Endothelial cell of umbilical vein (primary cell): ENCODE data around the gene TXNDC8. TPM values are rescaled to one million over a fixed set of nuclear protein-coding genes. Genes with fewer than 3 reads are reported as not detected.
"Not testable (repeated sequence)": the region's sequence is repeated elsewhere in the genome, so short reads cannot be mapped to it uniquely, and the experiment has no call there.

Source experiments
- BruUV-seq: library from RNA; stranded (reverse); fragments of 400-500 nt; replicated peaks from 2 replicates; lab custom pipeline; 2021; lab: Mats Ljungman, UMichigan
- CTCF ChIA-PET: fragments of 300-600, 350-600 bp; sonication (Branson Sonifier 250); formaldehyde crosslinking; loops from one replicate; lab custom pipeline; 2021; ENCODE audit warnings: antibody characterized with exemption, inconsistent platforms; lab: Charles Lee
- POLR2A ChIA-PET: fragments of 300-600, 350-600 bp; sonication (Branson Sonifier 250); formaldehyde crosslinking; loops from one replicate; lab custom pipeline; 2021; ENCODE audit warnings: antibody characterized with exemption, inconsistent platforms; lab: Charles Lee
- DNase-seq: peaks from one replicate; pipeline ENCODE4 v3.0.0-alpha.2; 2011; ENCODE audit warnings: low read depth, low spot score
- FAIRE-seq: peaks from 2 replicates; lab custom pipeline; 2011; peaks lifted over from hg19 to GRCh38; lab: Jason Lieb, UNC
- H2AFZ ChIP-seq: 2 replicates; pipeline ENCODE4 v1.6.0; 2012; ENCODE audit warnings: low read depth, low read length, control low read depth, inconsistent platforms
- H3K27ac ChIP-seq: 2 replicates; pipeline ENCODE4 v1.5.1; 2011; ENCODE audit warnings: low read depth, mild to moderate bottlenecking, control low read depth, low read length, moderate library complexity; ENCODE audit not compliant: insufficient read depth
- H3K27me3 ChIP-seq, 2 experiments: 2 replicates each; pipeline versions ENCODE4 v1.6.0 to v1.6.1; 2011; ENCODE audit warnings: low read length in 2 of 2, mixed read lengths in 1 of 2; ENCODE audit not compliant: control insufficient read depth in 2 of 2, insufficient read depth in 2 of 2
- H3K36me3 ChIP-seq, 2 experiments: 2 replicates in 1 of 2; 3 replicates in 1 of 2; pipeline ENCODE4 v1.5.1; 2011; ENCODE audit warnings: low read length in 2 of 2, mild to moderate bottlenecking in 1 of 2, moderate library complexity in 1 of 2; ENCODE audit not compliant: control insufficient read depth in 2 of 2, insufficient read depth in 2 of 2; ENCODE audit errors: extremely low read depth in 1 of 2
- H3K4me1 ChIP-seq: 3 replicates; pipeline ENCODE4 v1.5.1; 2011; ENCODE audit warnings: mild to moderate bottlenecking, low read length; ENCODE audit not compliant: control insufficient read depth, insufficient read depth; ENCODE audit errors: extremely low read depth
- H3K4me2 ChIP-seq: 2 replicates; pipeline ENCODE4 v1.6.1; 2011; ENCODE audit warnings: low read length, control low read depth, mixed read lengths; ENCODE audit not compliant: insufficient read depth
- H3K4me3 ChIP-seq, 3 experiments: fragments of 200-600 bp in 1 of 3; sonication (generic), shearing (Covaris generic) in 1 of 3; replicated peaks in 1 of 3; 2 replicates each; pipeline ENCODE4 v1.5.1; 2011 to 2016; ENCODE audit warnings: control low read depth in 3 of 3, low read length in 3 of 3, mild to moderate bottlenecking in 2 of 3, inconsistent platforms in 1 of 3, low read depth in 1 of 3, moderate library complexity in 1 of 3; ENCODE audit not compliant: insufficient read depth in 1 of 3
- H3K79me2 ChIP-seq: 2 replicates; pipeline ENCODE4 v1.6.0; 2012; ENCODE audit warnings: low read length, inconsistent platforms; ENCODE audit not compliant: control insufficient read depth, insufficient read depth
- H3K9ac ChIP-seq: replicated peaks from 2 replicates; pipeline ENCODE3; 2011; ENCODE audit warnings: low read length, control low read depth; ENCODE audit not compliant: insufficient read depth; ENCODE audit errors: extremely low read depth
- H3K9me1 ChIP-seq: replicated peaks from 3 replicates; pipeline ENCODE4 v1.6.0; 2011; ENCODE audit warnings: mild to moderate bottlenecking, low read length; ENCODE audit not compliant: control insufficient read depth, insufficient read depth; ENCODE audit errors: extremely low read depth
- H3K9me3 ChIP-seq: replicated peaks from 2 replicates; pipeline ENCODE4 v1.5.1; 2012; ENCODE audit warnings: low read length, inconsistent platforms; ENCODE audit not compliant: control insufficient read depth, insufficient read depth
- H4K20me1 ChIP-seq: replicated peaks from 2 replicates; pipeline ENCODE3; 2011; ENCODE audit warnings: mild to moderate bottlenecking, low read length; ENCODE audit not compliant: control insufficient read depth, insufficient read depth; ENCODE audit errors: extremely low read depth
- CTCF ChIP-seq, 2 donors: IDR thresholded peaks; 1 replicate in 1 of 2; 2 replicates in 1 of 2; pipeline ENCODE4 v1.5.1; 2011; ENCODE audit warnings: low read length in 2 of 2, mild to moderate bottlenecking in 2 of 2, moderate library complexity in 2 of 2, control low read depth in 1 of 2, inconsistent platforms in 1 of 2, low read depth in 1 of 2; ENCODE audit not compliant: insufficient read depth in 1 of 2; ENCODE audit errors: extremely low read depth in 1 of 2
- EZH2 ChIP-seq: IDR thresholded peaks from 2 replicates; pipeline ENCODE4 v1.6.1; 2012; ENCODE audit warnings: borderline replicate concordance, low read depth, mild to moderate bottlenecking, moderate library complexity, low read length, inconsistent platforms; ENCODE audit not compliant: severe bottlenecking
- FOS ChIP-seq: IDR thresholded peaks from 2 replicates; pipeline ENCODE4 v1.6.1; 2011; ENCODE audit warnings: mild to moderate bottlenecking, low read length, moderate library complexity, borderline replicate concordance; ENCODE audit not compliant: insufficient read depth
- GATA2 ChIP-seq: IDR thresholded peaks from 2 replicates; pipeline ENCODE4 v1.7.0; 2011; ENCODE audit warnings: low read depth, mild to moderate bottlenecking, moderate library complexity, mixed read lengths, low read length; ENCODE audit not compliant: insufficient read length, insufficient read depth
- JUN ChIP-seq: IDR thresholded peaks from 2 replicates; pipeline ENCODE4 v1.6.1; 2011; ENCODE audit warnings: borderline replicate concordance, low read depth; ENCODE audit not compliant: insufficient read length, insufficient read depth
- MAX ChIP-seq: IDR thresholded peaks from 2 replicates; pipeline ENCODE4 v1.6.1; 2011; ENCODE audit not compliant: insufficient read depth, insufficient read length
- MYC ChIP-seq: IDR thresholded peaks from one replicate; pipeline ENCODE4 v1.6.1; 2011; ENCODE audit warnings: mild to moderate bottlenecking, low read depth, low read length
- POLR2A ChIP-seq: IDR thresholded peaks from 2 replicates; pipeline ENCODE4 v1.6.1; 2012; ENCODE audit warnings: low read depth, mild to moderate bottlenecking, control low read depth, low read length
- POLR2AphosphoS5 ChIP-seq: IDR thresholded peaks from 2 replicates; pipeline ENCODE4 v1.6.1; 2012; ENCODE audit warnings: low read depth, mild to moderate bottlenecking, control low read depth, low read length, moderate library complexity; ENCODE audit not compliant: insufficient read depth
- dilution Hi-C: fragments of 300-500 bp; cut with MboI; formaldehyde crosslinking; loops from one replicate; pipeline ENCODE4 v1.15.0; 2019; ENCODE audit warnings: low sequenced_read_pairs; ENCODE audit not compliant: extremely low pct_ligation_motif_present
- intact Hi-C: fragments of 100-400 bp; cut with micrococcal nuclease; formaldehyde crosslinking; loops from one replicate; pipeline ENCODE4 v1.10.0; 2022
- polyA plus RNA-seq, 4 experiments: library from polyadenylated mRNA; depleted of rRNA in 3 of 4; stranded (reverse) in 3 of 4; unstranded in 1 of 4; fragments of >200 nt; gene quantifications; 2 replicates each; pipeline versions ENCODE4 v1.2.1 to v1.2.3, GENCODE V29; 2011 to 2012; ENCODE audit warnings: missing spikeins in 1 of 4
- total RNA-seq: library from RNA; stranded (reverse); gene quantifications from 2 replicates; pipeline ENCODE4 v1.2.3, GENCODE V29; 2021

TXNDC8 gene
- total and polyA plus RNA-seq, 2 donors (not counting 3 experiments of a cell fraction or from before 2014, with no cell fraction given): not detected

- H3K4me3 ChIP-seq: no peak overlapping the region
Measured at GRCh38 chr9:110316261-110317075, 21.2 kb downstream of the TXNDC8 start.

GRCh38 chr9:110311978-110312377, 25.7 kb downstream of the TXNDC8 start:
- H3K9me3 ChIP-seq, BruUV-seq, CTCF ChIA-PET, H3K36me3 ChIP-seq, H3K9me1 ChIP-seq, H4K20me1 ChIP-seq, POLR2A ChIA-PET, H3K27me3 ChIP-seq, H3K27ac ChIP-seq, FAIRE-seq, intact Hi-C loops, H3K9ac ChIP-seq, H3K79me2 ChIP-seq, dilution Hi-C loops, H2AFZ ChIP-seq, DNase-seq, H3K4me1 ChIP-seq, H3K4me3 ChIP-seq, H3K4me2 ChIP-seq: not testable (repeated sequence)

More at GRCh38 chr9:110316261-110317075, 21.2 kb downstream of the TXNDC8 start:
- no peak for TF ChIP-seq MAX
- no peak for TF ChIP-seq CTCF (IDR thresholded peaks at IDR 0.05; ENCODE audit: extremely low read depth in 1 of 2, insufficient read depth in 1 of 2, low read depth in 1 of 2, low read length in 2 of 2)
- TF ChIP-seq JUN: no peak
- TF ChIP-seq MYC: no peak
- TF ChIP-seq EZH2: no peak
- TF ChIP-seq POLR2A: no peak
- no peak for TF ChIP-seq GATA2
- TF ChIP-seq FOS: no peak
- TF ChIP-seq POLR2AphosphoS5: no peak
- Histone ChIP-seq H3K9ac (no peak overlapping the region), H3K4me1 (no peaks in the 10 kb centered on the region), H2AFZ (no peak overlapping the region), H3K79me2 (no peaks in the 10 kb centered on the region), H3K36me3 (no peaks in the 10 kb centered on the region), H3K9me3 (no peaks in the 10 kb centered on the region), H3K27ac (no peak overlapping the region), H3K27me3 (no peaks in the 10 kb centered on the region), H4K20me1 (no peaks in the 10 kb centered on the region), H3K9me1 (no peaks in the 10 kb centered on the region), H3K4me2 (peak overlapping the region; percentile 24)
- POLR2A ChIA-PET: no interaction called here
- FAIRE-seq: no peak
- no peak for DNase-seq
- dilution Hi-C loops (no loop called here), intact Hi-C loops (no loop called here)
- no TSS peak for BruUV-seq
- CTCF ChIA-PET: interaction anchor here (1.1 kb wide), 1 partner anchor 10 kb away, joined by 3 read pairs; no protein-coding TSS in a partner anchor
